Activated CD8-positive, alpha-beta memory T cell treated with anti-CD3 and anti-CD28 coated beads for 1 hour (primary cell): ENCODE results near the gene NTSR1.

Source experiments
- DNase-seq, 2 donors: peaks; one replicate each; pipeline ENCODE4 v3.0.0-alpha.2; 2020; ENCODE audit warnings: low read depth in 1 of 2; ENCODE audit errors: extremely low read depth in 1 of 2

Gene NTSR1

GRCh38 chr20:62723768-62724450 is 15.3 kb downstream of the NTSR1 start:
- no peak for DNase-seq

- no peak for DNase-seq
These were observed 16.3 kb downstream of the NTSR1 start for GRCh38 chr20:62724692-62725595.

DNA sequence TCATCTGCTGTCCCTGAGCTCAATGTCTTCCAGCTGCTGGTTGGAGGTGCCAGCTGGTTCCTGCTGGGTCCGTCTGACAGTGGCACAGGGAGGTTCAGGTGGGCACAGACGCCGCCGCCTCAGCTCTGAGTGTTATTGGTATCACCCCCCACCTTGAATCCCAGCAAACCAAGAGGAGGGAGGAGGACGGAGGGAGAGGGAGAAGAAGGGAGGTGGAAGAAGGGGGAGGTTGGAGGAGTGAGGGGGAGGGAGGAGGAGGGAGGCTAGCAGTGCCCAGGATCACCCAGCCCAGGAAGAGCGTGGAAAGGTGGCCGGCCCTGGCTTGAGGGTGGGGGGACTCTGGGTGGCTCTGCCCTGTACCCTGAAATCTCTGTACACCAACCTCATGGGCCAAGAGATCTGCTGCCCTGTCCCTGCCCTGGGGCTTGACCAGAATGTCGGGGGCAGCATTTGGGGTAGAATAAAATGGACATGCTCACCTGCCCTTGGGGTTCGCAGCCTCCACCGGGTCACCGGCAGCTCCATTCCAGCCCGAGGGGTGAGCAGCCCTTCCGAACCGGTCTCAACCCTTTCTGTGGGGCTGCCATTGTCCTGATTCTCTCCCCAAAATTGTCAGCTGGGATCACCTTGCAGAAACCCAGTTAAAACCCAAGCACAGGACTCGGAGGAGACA is 17.1 kb downstream of the NTSR1 start:
- DNase-seq = no peak

DNA sequence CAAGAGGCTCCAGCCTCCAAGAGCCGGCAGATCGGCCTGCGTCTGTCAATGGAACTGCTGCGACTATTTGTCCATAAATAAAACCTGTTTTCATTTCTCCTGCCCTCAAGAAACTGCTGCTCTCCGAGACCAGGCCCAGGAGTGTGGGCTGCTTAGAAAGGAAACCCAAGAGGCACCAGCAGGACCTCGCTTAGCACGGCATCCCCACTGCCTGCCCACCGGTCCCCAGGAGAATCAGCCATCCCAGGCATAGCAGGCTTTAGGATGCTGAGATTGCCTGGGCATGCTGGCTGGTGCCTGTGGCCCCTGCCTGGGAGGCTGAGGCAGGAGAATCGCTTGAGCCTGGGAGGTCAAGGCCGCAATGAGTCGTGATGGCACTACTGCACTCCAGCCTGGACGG is 17.6 kb downstream of the NTSR1 start:
- no peak for DNase-seq

- no peak for DNase-seq
These were observed 18.3 kb downstream of the NTSR1 start for GRCh38 chr20:62726716-62727583.

- DNase-seq = no peak
These were observed 19.0 kb downstream of the NTSR1 start for GRCh38 chr20:62727584-62728027.

GRCh38 chr20:62728028-62728780 is 19.6 kb downstream of the NTSR1 start:
- DNase-seq = no peak

DNA sequence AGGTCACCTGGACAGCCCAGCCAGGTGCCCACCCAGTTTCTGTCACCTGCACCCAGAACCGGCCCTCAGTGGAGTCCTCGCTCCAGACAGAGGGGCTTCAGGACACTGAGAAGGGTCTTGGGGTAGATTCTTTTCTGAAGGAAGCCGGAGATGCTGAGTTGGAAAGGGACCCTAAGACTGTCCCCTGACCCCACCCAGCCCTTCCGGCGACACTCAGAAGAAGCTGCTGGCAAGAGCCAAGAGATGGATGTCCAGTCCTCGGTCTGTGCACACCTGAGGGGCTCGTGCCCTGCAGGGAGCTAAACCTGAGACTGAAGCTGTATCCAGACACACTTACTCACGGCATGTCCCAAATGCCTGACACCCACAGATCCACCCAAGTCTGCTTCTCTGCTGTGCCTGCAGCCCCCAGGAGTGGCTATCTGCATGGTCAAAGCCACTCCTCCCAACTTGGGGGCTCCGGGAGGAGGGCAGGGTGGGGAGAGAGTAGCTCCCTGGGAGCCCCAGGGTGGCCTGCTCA is 20.2 kb downstream of the NTSR1 start:
- no peak for DNase-seq

DNA sequence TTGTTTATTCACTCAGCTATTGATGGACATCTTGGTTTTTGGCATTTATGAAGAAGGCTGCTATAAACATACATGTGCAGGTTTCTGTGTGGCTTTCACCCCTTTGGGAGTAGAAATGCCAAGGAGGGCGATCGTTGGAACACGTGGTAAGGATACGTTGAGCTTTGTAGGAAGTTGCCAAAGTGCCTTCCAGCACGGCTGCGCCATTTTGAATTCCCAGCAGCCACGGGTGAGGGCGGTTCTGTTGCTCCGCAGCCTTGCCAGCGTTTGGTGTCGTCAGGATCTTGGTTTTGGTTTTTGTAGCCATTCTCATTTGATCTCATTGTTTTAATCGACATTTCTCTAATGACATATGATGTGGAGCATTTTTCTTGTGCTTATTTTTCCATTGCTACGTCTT is 21.8 kb downstream of the NTSR1 start:
- DNase-seq = no peak

GRCh38 chr20:62732031-62732760 is 23.6 kb downstream of the NTSR1 start:
- no peak for DNase-seq

DNA sequence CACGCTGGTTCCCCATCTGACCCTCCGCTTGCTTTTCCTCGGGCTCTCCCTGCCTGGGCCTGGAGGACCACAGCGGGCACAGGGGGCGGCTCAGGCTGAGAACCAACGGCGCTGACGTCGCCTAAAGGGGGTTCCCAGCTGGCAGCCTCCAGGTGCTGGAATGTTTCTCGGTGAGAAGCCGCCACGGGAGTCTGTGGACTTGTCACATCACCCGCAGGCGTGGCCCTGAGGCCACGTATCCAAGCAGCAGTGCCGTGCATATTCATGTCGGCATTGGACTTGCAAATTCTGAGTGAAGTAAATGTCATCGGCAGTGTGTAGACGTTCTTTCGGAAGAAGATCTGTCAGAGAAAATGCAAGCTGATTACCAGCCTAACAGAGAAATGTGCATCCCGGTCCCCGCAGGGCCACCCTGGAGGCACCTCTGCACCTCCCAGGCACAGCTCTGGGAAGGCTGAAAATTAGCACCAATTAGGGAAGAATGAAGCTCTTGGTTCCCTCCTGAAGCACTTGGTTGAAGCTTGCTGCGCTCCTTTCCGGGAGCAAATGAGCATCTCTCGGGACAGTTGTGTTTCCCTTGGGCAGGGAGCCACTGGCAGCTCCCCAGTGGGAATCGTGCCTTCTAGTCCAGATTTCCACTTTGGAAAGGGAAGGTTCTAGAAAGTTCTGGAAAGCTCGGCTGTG is 24.3 kb downstream of the NTSR1 start:
- no peak for DNase-seq

DNA sequence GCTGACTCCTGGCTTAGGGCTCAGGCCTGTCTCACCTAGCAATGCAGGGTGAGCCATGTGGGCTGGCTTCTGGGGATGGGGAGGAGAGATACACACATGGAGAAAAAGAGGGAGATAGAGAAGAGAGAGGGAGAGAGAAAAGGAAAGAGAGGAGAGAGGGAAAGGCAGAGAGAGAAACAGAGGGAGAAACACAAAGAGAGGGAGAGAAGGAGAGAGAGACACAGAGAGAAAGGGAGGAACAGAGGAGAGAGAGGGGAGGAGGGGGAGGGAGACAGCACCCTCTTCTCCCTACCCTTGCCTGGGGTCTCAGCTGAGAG is 24.8 kb downstream of the NTSR1 start:
- no peak for DNase-seq

DNA sequence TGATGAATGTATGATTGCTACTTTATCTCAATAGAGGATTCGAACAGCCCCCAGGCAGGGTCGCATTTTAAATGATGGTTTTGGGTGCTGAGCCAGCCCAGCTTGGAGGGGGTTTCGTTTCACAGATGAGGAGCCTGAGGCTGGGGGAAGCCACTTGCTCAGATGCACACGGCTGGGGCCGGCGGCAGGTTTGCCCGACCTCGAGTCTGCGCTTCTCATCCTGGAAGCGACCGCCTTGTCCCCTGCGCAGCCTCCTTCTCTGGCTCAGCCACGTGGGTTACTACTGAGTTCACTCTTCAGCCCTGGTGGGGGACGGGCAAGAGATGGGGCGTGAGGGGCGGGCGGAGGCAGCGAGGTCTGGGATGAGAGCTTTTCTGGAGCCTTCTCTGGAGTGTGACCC is 25.3 kb downstream of the NTSR1 start:
- no peak for DNase-seq

GRCh38 chr20:62734326-62734725 is 25.7 kb downstream of the NTSR1 start:
- DNase-seq = no peak

GRCh38 chr20:62734881-62735280 is 26.2 kb downstream of the NTSR1 start:
- DNase-seq = no peak

- DNase-seq = no peak
These were observed 26.7 kb downstream of the NTSR1 start for GRCh38 chr20:62735331-62735821.

- no peak for DNase-seq
These were observed 27.4 kb downstream of the NTSR1 start for GRCh38 chr20:62736026-62736406.

DNA sequence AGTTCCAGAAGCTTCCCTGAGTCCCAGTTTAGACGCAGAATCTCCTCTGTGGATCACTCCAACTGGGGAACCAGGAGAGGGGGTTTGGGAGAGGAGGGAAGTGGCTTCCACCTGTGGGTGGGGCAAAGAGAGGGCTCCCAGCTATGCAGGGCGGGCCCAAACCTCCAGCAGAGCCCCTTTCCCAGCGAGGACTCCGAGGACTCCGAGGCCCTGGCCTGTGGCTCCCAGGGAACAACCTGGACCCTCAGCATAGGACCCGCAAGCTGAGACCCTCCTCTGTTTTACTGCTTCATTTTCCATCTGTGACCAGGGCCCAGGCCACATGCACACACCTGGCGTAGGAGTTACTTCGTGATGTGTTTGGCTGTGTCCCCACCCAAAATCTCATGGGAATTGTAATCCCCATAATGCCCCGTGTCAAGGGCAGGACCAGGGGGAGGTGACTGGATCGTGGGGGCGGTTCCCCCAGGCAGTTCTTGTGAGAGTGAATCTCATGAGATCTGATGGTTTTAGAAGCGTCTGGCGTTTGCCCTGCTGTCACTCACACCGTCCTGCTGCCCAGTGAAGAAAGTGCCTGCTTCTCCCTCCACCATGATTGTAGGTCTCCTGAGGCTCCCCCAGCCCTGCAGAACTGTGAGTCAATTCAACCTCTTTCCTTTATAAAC is 27.9 kb downstream of the NTSR1 start:
- no peak for DNase-seq
